ENCODE data around the gene MYRFL. TPM values are rescaled to one million over a fixed set of nuclear protein-coding genes. Genes with fewer than 3 reads are reported as not detected.

Gene MYRFL
- total RNA-seq, 4 donors from 2014 or later, result 1.1 TPM; not detected in 3

- DNase-seq (no peak), ATAC-seq (no peak)
- intact Hi-C loops (cut with DNase I; ENCODE audit: low total_unique reads) (no loop called here), in situ Hi-C loops (cut with MboI; ENCODE audit: low sequenced_read_pairs in 4 of 4) (no loop called here)
- Histone ChIP-seq H3K4me1 (no peaks in the 10 kb centered on the region), H3K4me3 (no peak overlapping the region), H3K36me3 (no peaks in the 10 kb centered on the region), H3K27ac (no peak overlapping the region), H3K9me3 (no peaks in the 10 kb centered on the region), H3K27me3 (no peaks in the 10 kb centered on the region)
- TF ChIP-seq, protein P1, sequence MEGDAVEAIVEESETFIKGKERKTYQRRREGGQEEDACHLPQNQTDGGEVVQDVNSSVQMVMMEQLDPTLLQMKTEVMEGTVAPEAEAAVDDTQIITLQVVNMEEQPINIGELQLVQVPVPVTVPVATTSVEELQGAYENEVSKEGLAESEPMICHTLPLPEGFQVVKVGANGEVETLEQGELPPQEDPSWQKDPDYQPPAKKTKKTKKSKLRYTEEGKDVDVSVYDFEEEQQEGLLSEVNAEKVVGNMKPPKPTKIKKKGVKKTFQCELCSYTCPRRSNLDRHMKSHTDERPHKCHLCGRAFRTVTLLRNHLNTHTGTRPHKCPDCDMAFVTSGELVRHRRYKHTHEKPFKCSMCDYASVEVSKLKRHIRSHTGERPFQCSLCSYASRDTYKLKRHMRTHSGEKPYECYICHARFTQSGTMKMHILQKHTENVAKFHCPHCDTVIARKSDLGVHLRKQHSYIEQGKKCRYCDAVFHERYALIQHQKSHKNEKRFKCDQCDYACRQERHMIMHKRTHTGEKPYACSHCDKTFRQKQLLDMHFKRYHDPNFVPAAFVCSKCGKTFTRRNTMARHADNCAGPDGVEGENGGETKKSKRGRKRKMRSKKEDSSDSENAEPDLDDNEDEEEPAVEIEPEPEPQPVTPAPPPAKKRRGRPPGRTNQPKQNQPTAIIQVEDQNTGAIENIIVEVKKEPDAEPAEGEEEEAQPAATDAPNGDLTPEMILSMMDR (IDR thresholded peaks at IDR 0.05 in 4 of 5, conservative IDR thresholded peaks at IDR 0.05 in 1 of 5), result no peak
- no peak for TF ChIP-seq POLR2A (IDR thresholded peaks at IDR 0.05)
Measured at GRCh38 chr12:69947897-69948296, 122.9 kb downstream of the MYRFL start.

- Histone ChIP-seq H3K9me3 (no peaks in the 10 kb centered on the region), H3K36me3 (no peaks in the 10 kb centered on the region), H3K4me1 (no peaks in the 10 kb centered on the region), H3K27ac (no peak overlapping the region), H3K4me3 (no peak overlapping the region), H3K27me3 (no peaks in the 10 kb centered on the region)
- ATAC-seq, result no peak
- intact Hi-C loops (cut with DNase I; ENCODE audit: low total_unique reads) (no loop called here), in situ Hi-C loops (cut with MboI; ENCODE audit: low sequenced_read_pairs in 4 of 4) (no loop called here)
- TF ChIP-seq, protein P1 (IDR thresholded peaks at IDR 0.05 in 4 of 5, conservative IDR thresholded peaks at IDR 0.05 in 1 of 5), result no peak
- no peak for TF ChIP-seq POLR2A (IDR thresholded peaks at IDR 0.05)
- no peak for DNase-seq
Measured at GRCh38 chr12:69948851-69949250, 123.8 kb downstream of the MYRFL start.

- no peak for ATAC-seq
- no peak for DNase-seq
Measured at GRCh38 chr12:69949311-69950002, 124.4 kb downstream of the MYRFL start.

GRCh38 chr12:69951108-69951507 is 126.1 kb downstream of the MYRFL start:
- H3K27ac ChIP-seq, result no peak overlapping the region
- no peaks in the 10 kb centered on the region for H3K36me3 ChIP-seq
- intact Hi-C loops (cut with DNase I; ENCODE audit: low total_unique reads), result no loop called here
- no peaks in the 10 kb centered on the region for H3K9me3 ChIP-seq
- in situ Hi-C loops (cut with MboI; ENCODE audit: low sequenced_read_pairs in 4 of 4), result no loop called here
- H3K4me1 ChIP-seq, result no peaks in the 10 kb centered on the region
- ATAC-seq, result no peak
- no peak for DNase-seq
- no peak overlapping the region for H3K4me3 ChIP-seq
- no peaks in the 10 kb centered on the region for H3K27me3 ChIP-seq
- no peak for TF ChIP-seq POLR2A (IDR thresholded peaks at IDR 0.05)
- TF ChIP-seq, protein P1 (IDR thresholded peaks at IDR 0.05 in 4 of 5, conservative IDR thresholded peaks at IDR 0.05 in 1 of 5), result no peak

More at GRCh38 chr12:69949311-69950002, 124.4 kb downstream of the MYRFL start:
- Histone ChIP-seq H3K27ac (no peak overlapping the region), H3K36me3 (no peaks in the 10 kb centered on the region), H3K4me3 (no peak overlapping the region), H3K27me3 (no peaks in the 10 kb centered on the region), H3K4me1 (no peaks in the 10 kb centered on the region), H3K9me3 (no peaks in the 10 kb centered on the region)
- TF ChIP-seq, protein P1 (IDR thresholded peaks at IDR 0.05 in 4 of 5, conservative IDR thresholded peaks at IDR 0.05 in 1 of 5), result no peak
- no peak for TF ChIP-seq POLR2A (IDR thresholded peaks at IDR 0.05)
- in situ Hi-C loops (cut with MboI; ENCODE audit: low sequenced_read_pairs in 4 of 4), result no loop called here
- intact Hi-C loops (cut with DNase I; ENCODE audit: low total_unique reads), result no loop called here

DNA sequence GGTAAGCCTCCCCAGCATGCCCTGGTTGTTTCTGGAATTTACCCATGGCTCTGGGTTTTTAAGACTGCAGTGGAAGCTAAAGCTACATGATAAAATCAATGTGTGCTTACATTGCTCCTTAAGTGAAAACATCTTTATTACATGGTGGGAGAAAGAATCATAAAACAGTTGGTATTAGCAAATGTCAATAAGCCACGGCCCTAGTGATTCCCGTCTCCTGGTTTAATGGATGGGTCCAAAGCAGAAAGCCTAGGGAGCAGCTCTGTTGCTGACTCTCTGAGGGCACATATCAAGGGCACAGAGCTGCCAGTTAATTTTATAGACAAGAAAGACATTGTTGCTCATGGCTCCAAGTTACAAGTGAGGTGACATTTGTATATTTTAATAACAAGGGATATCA is 127.9 kb downstream of the MYRFL start:
- Histone ChIP-seq H3K4me3 (no peak overlapping the region), H3K9me3 (no peaks in the 10 kb centered on the region), H3K36me3 (no peaks in the 10 kb centered on the region), H3K4me1 (no peaks in the 10 kb centered on the region), H3K27me3 (no peaks in the 10 kb centered on the region), H3K27ac (no peak overlapping the region)
- in situ Hi-C loops (cut with MboI; ENCODE audit: low sequenced_read_pairs in 4 of 4), result no loop called here
- intact Hi-C loops (cut with DNase I; ENCODE audit: low total_unique reads), result no loop called here
- TF ChIP-seq POLR2A (IDR thresholded peaks at IDR 0.05), result no peak
- TF ChIP-seq, protein P1 (IDR thresholded peaks at IDR 0.05 in 4 of 5, conservative IDR thresholded peaks at IDR 0.05 in 1 of 5), result no peak
- DNase-seq, result no peak
- no peak for ATAC-seq
